Stromal cell of bone marrow (primary cell): ENCODE results near the gene TMEM271.
"Not testable (repeated sequence)": the region's sequence is repeated elsewhere in the genome, so short reads cannot be mapped to it uniquely, and the experiment has no call there.

Experiments used
- DNase-seq: peaks from one replicate; pipeline ENCODE4 v3.0.0-alpha.2; 2012; ENCODE audit warnings: low read depth

The TMEM271 gene

GRCh38 chr4:566035-566434 is 10.1 kb downstream of the TMEM271 start:
- no peak for DNase-seq

- DNase-seq = not testable (repeated sequence)
Observed at GRCh38 chr4:565614-566013, 10.5 kb downstream of the TMEM271 start.

GRCh38 chr4:562458-562857 is 13.6 kb downstream of the TMEM271 start:
- not testable (repeated sequence) for DNase-seq

- no peak for DNase-seq
Observed at GRCh38 chr4:561426-561825, 14.7 kb downstream of the TMEM271 start.

GRCh38 chr4:560731-561291 is 15.3 kb downstream of the TMEM271 start:
- no peak for DNase-seq

GRCh38 chr4:560061-560460 is 16.0 kb downstream of the TMEM271 start:
- DNase-seq = no peak

- DNase-seq = no peak
Observed at GRCh38 chr4:555566-556275, 20.4 kb downstream of the TMEM271 start.

- DNase-seq = not testable (repeated sequence)
Observed at GRCh38 chr4:554793-555320, 21.2 kb downstream of the TMEM271 start.

GRCh38 chr4:552019-552418 is 24.1 kb downstream of the TMEM271 start:
- DNase-seq = no peak

- not testable (repeated sequence) for DNase-seq
Observed at GRCh38 chr4:550268-550667, 25.8 kb downstream of the TMEM271 start.

GRCh38 chr4:548976-549375 is 27.1 kb downstream of the TMEM271 start:
- DNase-seq = no peak

GRCh38 chr4:545612-546011 is 30.5 kb downstream of the TMEM271 start:
- DNase-seq = no peak

GRCh38 chr4:544386-545105 is 31.5 kb downstream of the TMEM271 start:
- no peak for DNase-seq

GRCh38 chr4:541271-541670 is 34.8 kb downstream of the TMEM271 start:
- no peak for DNase-seq

- no peak for DNase-seq
Observed at GRCh38 chr4:538542-539142, 37.5 kb downstream of the TMEM271 start.

- DNase-seq = no peak
Observed at GRCh38 chr4:537436-538264, 38.4 kb downstream of the TMEM271 start.

- no peak for DNase-seq
Observed at GRCh38 chr4:536351-536972, 39.6 kb downstream of the TMEM271 start.

GRCh38 chr4:535924-536281 is 40.2 kb downstream of the TMEM271 start:
- DNase-seq = no peak

- no peak for DNase-seq
Observed at GRCh38 chr4:535181-535923, 40.7 kb downstream of the TMEM271 start.

- DNase-seq = no peak
Observed at GRCh38 chr4:534576-535151, 41.4 kb downstream of the TMEM271 start.
